WTC11 (cell line): Measurements from ENCODE around the gene VCAN. TPM values are rescaled to one million over a fixed set of nuclear protein-coding genes. Genes with fewer than 3 reads are reported as not detected.

ENCODE experiments used
- ATAC-seq: fragments of 200-7000 bp; cut with Tn5 transposase; 2 replicates; pipeline ENCODE4 v1.10.0; 2021; ENCODE audit warnings: mild to moderate bottlenecking, moderate library complexity
- CTCF ChIA-PET: fragments of 300-600 bp; sonication (Branson Sonifier 250); formaldehyde crosslinking; loops from one replicate; lab custom pipeline; 2021; ENCODE audit warnings: antibody characterized with exemption; lab: Charles Lee
- POLR2A ChIA-PET: fragments of 350-600 bp; sonication (Branson Sonifier 250); formaldehyde crosslinking; loops from one replicate; lab custom pipeline; 2021; ENCODE audit warnings: antibody characterized with exemption; lab: Charles Lee
- DNase-seq: peaks from one replicate; pipeline ENCODE4 v3.0.0; 2021; ENCODE audit warnings: low spot score
- H3K27ac Mint-ChIP-seq: 2 replicates; pipeline ENCODE4 v1.8.0; 2021; ENCODE audit warnings: mixed read lengths
- H3K27me3 Mint-ChIP-seq: 2 replicates; pipeline ENCODE4 v1.8.0; 2021; ENCODE audit warnings: low read depth, mild to moderate bottlenecking, moderate library complexity, mixed read lengths
- H3K36me3 Mint-ChIP-seq: 2 replicates; pipeline ENCODE4 v1.8.0; 2021; ENCODE audit warnings: mixed read lengths
- H3K4me1 Mint-ChIP-seq: 2 replicates; pipeline ENCODE4 v1.8.0; 2022; ENCODE audit warnings: mixed read lengths
- H3K4me3 Mint-ChIP-seq: 2 replicates; pipeline ENCODE4 v1.8.0; 2021; ENCODE audit warnings: mild to moderate bottlenecking, moderate library complexity, mixed read lengths
- H3K9me3 Mint-ChIP-seq: 2 replicates; pipeline ENCODE4 v1.8.0; 2021; ENCODE audit warnings: mixed read lengths
- AFF4 ChIP-seq: sonication (generic); formaldehyde crosslinking; IDR thresholded peaks from 2 replicates; pipeline ENCODE4 v1.8.1; 2023; ENCODE audit warnings: mild to moderate bottlenecking, missing genetic modification reagents, borderline replicate concordance
- ARID4B ChIP-seq: sonication (generic); formaldehyde crosslinking; IDR thresholded peaks from 2 replicates; pipeline ENCODE4 v1.8.0; 2023; ENCODE audit warnings: missing genetic modification reagents, mild to moderate bottlenecking, borderline replicate concordance
- CBFB ChIP-seq: sonication (generic); formaldehyde crosslinking; IDR thresholded peaks from 2 replicates; pipeline ENCODE4 v1.8.1; 2022; ENCODE audit warnings: mild to moderate bottlenecking, low read depth, missing genetic modification reagents
- CDX4 ChIP-seq: fragments of 250-450 bp; sonication (Bioruptor Pico); IDR thresholded peaks from 2 replicates; pipeline ENCODE4 v1.9.0; 2021; ENCODE audit warnings: moderate library complexity, mild to moderate bottlenecking, inconsistent platforms, borderline replicate concordance
- ESRRA ChIP-seq: sonication (generic); formaldehyde crosslinking; IDR thresholded peaks from 2 replicates; pipeline ENCODE4 v1.8.1; 2022; ENCODE audit warnings: mild to moderate bottlenecking, missing genetic modification reagents, borderline replicate concordance
- ETV6 ChIP-seq: sonication (generic); formaldehyde crosslinking; IDR thresholded peaks from 2 replicates; pipeline ENCODE4 v1.8.1; 2022; ENCODE audit warnings: mild to moderate bottlenecking, missing genetic modification reagents
- IRF1 ChIP-seq: sonication (generic); formaldehyde crosslinking; IDR thresholded peaks from 2 replicates; pipeline ENCODE4 v1.8.0; 2023; ENCODE audit warnings: missing genetic modification reagents
- MXD4 ChIP-seq: fragments of 250-450 bp; sonication (Bioruptor Pico); IDR thresholded peaks from 2 replicates; pipeline ENCODE4 v1.8.0; 2021; ENCODE audit warnings: mild to moderate bottlenecking, moderate library complexity, borderline replicate concordance
- TEAD1 ChIP-seq: sonication (generic); formaldehyde crosslinking; IDR thresholded peaks from 2 replicates; pipeline ENCODE4 v1.8.0; 2022; ENCODE audit warnings: mild to moderate bottlenecking, missing genetic modification reagents
- ZNF396 ChIP-seq: fragments of 250-450 bp; sonication (Bioruptor Pico); IDR thresholded peaks from 2 replicates; pipeline ENCODE4 v1.8.0; 2021; ENCODE audit warnings: mild to moderate bottlenecking, moderate library complexity, borderline replicate concordance
- ZNF512 ChIP-seq: sonication (generic); formaldehyde crosslinking; IDR thresholded peaks from 2 replicates; pipeline ENCODE4 v1.8.1; 2022; ENCODE audit warnings: missing genetic modification reagents, borderline replicate concordance
- ZNF532 ChIP-seq: fragments of 250-450 bp; sonication (Bioruptor Pico); IDR thresholded peaks from 2 replicates; pipeline ENCODE4 v1.9.0; 2021; ENCODE audit warnings: mild to moderate bottlenecking, borderline replicate concordance
- total RNA-seq: library from RNA; stranded (reverse); gene quantifications from 3 replicates; pipeline ENCODE4 v1.2.3, GENCODE V29; 2021

Gene VCAN
- total RNA-seq, 1 experiment from 2014 or later = 276 TPM

GRCh38 chr5:83542839-83543238 lies 71.3 kb downstream of the VCAN start (continued):
- no peak for TF ChIP-seq ZNF396 (CRISPR knock-in tag)

- Mint-ChIP-seq H3K36me3 (peaks cover 62% of the 10 kb centered on the region), H3K27me3 (no peaks in the 10 kb centered on the region), H3K4me3 (no peak overlapping the region), H3K27ac (no peak overlapping the region), H3K9me3 (peaks cover 13% of the 10 kb centered on the region), H3K4me1 (no peaks in the 10 kb centered on the region)
- DNase-seq (no peak), ATAC-seq (no peak)
- TF ChIP-seq MXD4 (CRISPR knock-in tag) = no peak
- TF ChIP-seq TEAD1 (CRISPR knock-in tag) = no peak
- TF ChIP-seq ARID4B (CRISPR knock-in tag) = no peak
- CTCF ChIA-PET = no interaction called here
- POLR2A ChIA-PET = no interaction called here
These were observed 72.4 kb downstream of the VCAN start for GRCh38 chr5:83543898-83544297.

GRCh38 chr5:83547161-83547560 lies 75.6 kb downstream of the VCAN start:
- Mint-ChIP-seq H3K9me3 (no peaks in the 10 kb centered on the region), H3K4me1 (no peaks in the 10 kb centered on the region), H3K36me3 (peaks cover 49% of the 10 kb centered on the region), H3K27me3 (no peaks in the 10 kb centered on the region), H3K4me3 (no peak overlapping the region)
- POLR2A ChIA-PET = no interaction called here
- CTCF ChIA-PET = no interaction called here
- no peak for ATAC-seq
- DNase-seq = no peak
- TF ChIP-seq AFF4 (CRISPR knock-in tag) = no peak
- no peak for TF ChIP-seq CBFB (CRISPR knock-in tag)
- TF ChIP-seq, all 79 proteins: peak for 0
- peak overlapping the region; percentile 61; the same call in 1 of the 2 replicates for H3K27ac Mint-ChIP-seq

GRCh38 chr5:83547889-83548288 lies 76.3 kb downstream of the VCAN start:
- H3K9me3 Mint-ChIP-seq = no peaks in the 10 kb centered on the region
- H3K27me3 Mint-ChIP-seq = no peaks in the 10 kb centered on the region
- CTCF ChIA-PET = no interaction called here
- no peak overlapping the region for H3K4me3 Mint-ChIP-seq
- no peak for DNase-seq
- no peaks in the 10 kb centered on the region for H3K4me1 Mint-ChIP-seq
- H3K27ac Mint-ChIP-seq = no peak overlapping the region
- no peak for TF ChIP-seq ESRRA
- no peak for TF ChIP-seq CDX4 (CRISPR knock-in tag)
- TF ChIP-seq IRF1 (CRISPR knock-in tag) = no peak
- no peak for TF ChIP-seq ZNF532 (CRISPR knock-in tag)
- TF ChIP-seq ETV6 = no peak
- TF ChIP-seq ZNF396 (CRISPR knock-in tag) = no peak
- TF ChIP-seq ZNF512 = no peak
- TF ChIP-seq, all 79 proteins: peak for 0
- no peak for ATAC-seq
- POLR2A ChIA-PET = no interaction called here
- H3K36me3 Mint-ChIP-seq = peaks cover 50% of the 10 kb centered on the region
